Measurements from ENCODE around the gene TMEM86A. TPM values are rescaled to one million over a fixed set of nuclear protein-coding genes. Genes with fewer than 3 reads are reported as not detected.
A peak's percentile ranks its signal among the peaks of the same experiment; 100 is the strongest.

The TMEM86A gene
- total RNA-seq, 4 donors from 2014 or later: 1.7 to 3.6 (median 2.8) TPM

- no peaks in the 10 kb centered on the region for H3K36me3 ChIP-seq
- H3K27me3 ChIP-seq: no peaks in the 10 kb centered on the region
- H3K4me1 ChIP-seq: no peaks in the 10 kb centered on the region
- ATAC-seq (no peak), DNase-seq (no peak)
- no peak overlapping the region for H3K4me3 ChIP-seq
- intact Hi-C loops (cut with DNase I; ENCODE audit: low total_unique reads): loop anchor here (5.0 kb wide), 2 partner anchors 204 to 614 kb away; partner anchors contain the start of gene TSG101
- H3K27ac ChIP-seq: no peak overlapping the region
- no peak for TF ChIP-seq POLR2A (IDR thresholded peaks at IDR 0.05)
- TF ChIP-seq CTCF (IDR thresholded peaks at IDR 0.05 in 4 of 5, conservative IDR thresholded peaks at IDR 0.05 in 1 of 5): no peak
- no peaks in the 10 kb centered on the region for H3K9me3 ChIP-seq
- in situ Hi-C loops (cut with MboI; ENCODE audit: low sequenced_read_pairs in 4 of 4): loop anchor here in 2 of 4 donors (25.0 kb wide), 1 partner anchor 619 kb away; the partner anchor contains the start of gene SAAL1 (in 2 of the 2)
These were observed 32.9 kb downstream of the TMEM86A start for GRCh38 chr11:18731441-18731840.

- H3K27ac ChIP-seq: no peak overlapping the region
- intact Hi-C loops (cut with DNase I; ENCODE audit: low total_unique reads) (loop anchor here (5.0 kb wide), 2 partner anchors 205 to 615 kb away; partner anchors contain the start of gene TSG101), in situ Hi-C loops (cut with MboI; ENCODE audit: low sequenced_read_pairs in 4 of 4) (loop anchor here in 2 of 4 donors (25.0 kb wide), 1 partner anchor 620 kb away; the partner anchor contains the start of gene SAAL1 (in 2 of the 2))
- peak in 1 of 2 donors; percentile 71 for ATAC-seq
- no peaks in the 10 kb centered on the region for H3K27me3 ChIP-seq
- H3K4me3 ChIP-seq: no peak overlapping the region
- TF ChIP-seq CTCF (IDR thresholded peaks at IDR 0.05 in 4 of 5, conservative IDR thresholded peaks at IDR 0.05 in 1 of 5) (peak; percentile 65 to 93 (median 81)), POLR2A (IDR thresholded peaks at IDR 0.05) (no peak)
- H3K4me1 ChIP-seq: no peaks in the 10 kb centered on the region
- H3K9me3 ChIP-seq: no peaks in the 10 kb centered on the region
- peak in 1 of 2 donors; percentile 24 for DNase-seq
- H3K36me3 ChIP-seq: no peaks in the 10 kb centered on the region
These were observed 33.6 kb downstream of the TMEM86A start for GRCh38 chr11:18731949-18732821.

- H3K27ac ChIP-seq: no peak overlapping the region
- no peak overlapping the region for H3K4me3 ChIP-seq
- DNase-seq (no peak), ATAC-seq (no peak)
- H3K27me3 ChIP-seq: no peaks in the 10 kb centered on the region
- intact Hi-C loops (cut with DNase I; ENCODE audit: low total_unique reads) (loop anchor here (5.0 kb wide), 2 partner anchors 206 to 616 kb away; partner anchors contain the start of gene TSG101), in situ Hi-C loops (cut with MboI; ENCODE audit: low sequenced_read_pairs in 4 of 4) (loop anchor here in 2 of 4 donors (25.0 kb wide), 1 partner anchor 621 kb away; the partner anchor contains the start of gene SAAL1 (in 2 of the 2))
- no peak for TF ChIP-seq POLR2A (IDR thresholded peaks at IDR 0.05)
- TF ChIP-seq CTCF (IDR thresholded peaks at IDR 0.05 in 4 of 5, conservative IDR thresholded peaks at IDR 0.05 in 1 of 5): no peak
- H3K36me3 ChIP-seq: no peaks in the 10 kb centered on the region
- no peaks in the 10 kb centered on the region for H3K9me3 ChIP-seq
- H3K4me1 ChIP-seq: no peaks in the 10 kb centered on the region
These were observed 34.6 kb downstream of the TMEM86A start for GRCh38 chr11:18733202-18733601.

GRCh38 chr11:18736590-18737148 lies 38.1 kb downstream of the TMEM86A start:
- Histone ChIP-seq H3K4me3 (no peak overlapping the region), H3K36me3 (no peaks in the 10 kb centered on the region), H3K27ac (no peak overlapping the region), H3K9me3 (no peaks in the 10 kb centered on the region), H3K4me1 (no peaks in the 10 kb centered on the region), H3K27me3 (no peaks in the 10 kb centered on the region)
- in situ Hi-C loops (cut with MboI; ENCODE audit: low sequenced_read_pairs in 4 of 4): loop anchor here in 2 of 4 donors (25.0 kb wide), 1 partner anchor 624 kb away; the partner anchor contains the start of gene SAAL1 (in 2 of the 2)
- DNase-seq (no peak), ATAC-seq (no peak)
- intact Hi-C loops (cut with DNase I; ENCODE audit: low total_unique reads): no loop called here
- TF ChIP-seq CTCF (IDR thresholded peaks at IDR 0.05 in 4 of 5, conservative IDR thresholded peaks at IDR 0.05 in 1 of 5) (no peak), POLR2A (IDR thresholded peaks at IDR 0.05) (no peak)
